Nephron (organoid): ENCODE results near the gene UBTF.

ENCODE experiments used
- H3K27ac Mint-ChIP-seq, 3 experiments: 2 replicates each; pipeline ENCODE4 v1.8.0; 2020; ENCODE audit warnings: mixed read lengths in 3 of 3, mild to moderate bottlenecking in 2 of 3, moderate library complexity in 1 of 3
- H3K27me3 Mint-ChIP-seq: 2 replicates; pipeline ENCODE4 v1.8.0; 2021; ENCODE audit warnings: low read depth, mild to moderate bottlenecking, moderate library complexity, mixed read lengths
- H3K36me3 Mint-ChIP-seq: 2 replicates; pipeline ENCODE4 v1.8.0; 2020; ENCODE audit warnings: low read depth, mixed read lengths
- H3K4me1 Mint-ChIP-seq: 2 replicates; pipeline ENCODE4 v1.8.0; 2020; ENCODE audit warnings: mixed read lengths
- H3K4me3 Mint-ChIP-seq, 3 experiments: 2 replicates each; pipeline ENCODE4 v1.8.0; 2020; ENCODE audit warnings: mild to moderate bottlenecking in 3 of 3, mixed read lengths in 3 of 3, moderate library complexity in 2 of 3
- H3K9me3 Mint-ChIP-seq: 2 replicates; pipeline ENCODE4 v1.8.0; 2020; ENCODE audit warnings: mixed read lengths
- CTCF ChIP-seq, 3 experiments: fragments of 200-600 bp; sonication (generic); IDR thresholded peaks; one replicate each; pipeline ENCODE4 v1.5.0; 2021; ENCODE audit warnings: antibody characterized with exemption in 3 of 3; ENCODE audit not compliant: unreplicated experiment in 3 of 3

UBTF gene

GRCh38 chr17:44170499-44171201 is 48.8 kb downstream of the UBTF start, which contains the start of gene ASB16:
Gene ASB16, plus strand, starts transcription at chr17:44170704. Its CDS starts 86 bp downstream, at chr17:44170790.
- peaks cover 27% of the 10 kb centered on the region for H3K4me1 Mint-ChIP-seq
- H3K27ac Mint-ChIP-seq, result peak within 1 kb of the TSS; percentile 22 to 83 (median 80)
- H3K27me3 Mint-ChIP-seq, result no peaks in the 10 kb centered on the region
- no peaks in the 10 kb centered on the region for H3K9me3 Mint-ChIP-seq
- peak within 1 kb of the TSS in 2 of 3 experiments; percentile 24 to 62 for H3K4me3 Mint-ChIP-seq
- peaks cover 7% of the 10 kb centered on the region for H3K36me3 Mint-ChIP-seq
- TF ChIP-seq CTCF (IDR thresholded peaks at IDR 0.05; ENCODE audit: unreplicated experiment in 3 of 3), result no peak

GRCh38 chr17:44170135-44170498 is 49.4 kb downstream of the UBTF start:
- Mint-ChIP-seq H3K27me3 (no peaks in the 10 kb centered on the region), H3K27ac (peak overlapping the region; percentile 22 to 83 (median 80)), H3K36me3 (peaks cover 3% of the 10 kb centered on the region), H3K9me3 (no peaks in the 10 kb centered on the region), H3K4me3 (peak overlapping the region in 2 of 3 experiments; percentile 24 to 62), H3K4me1 (peaks cover 27% of the 10 kb centered on the region)
- no peak for TF ChIP-seq CTCF (IDR thresholded peaks at IDR 0.05; ENCODE audit: unreplicated experiment in 3 of 3)

DNA sequence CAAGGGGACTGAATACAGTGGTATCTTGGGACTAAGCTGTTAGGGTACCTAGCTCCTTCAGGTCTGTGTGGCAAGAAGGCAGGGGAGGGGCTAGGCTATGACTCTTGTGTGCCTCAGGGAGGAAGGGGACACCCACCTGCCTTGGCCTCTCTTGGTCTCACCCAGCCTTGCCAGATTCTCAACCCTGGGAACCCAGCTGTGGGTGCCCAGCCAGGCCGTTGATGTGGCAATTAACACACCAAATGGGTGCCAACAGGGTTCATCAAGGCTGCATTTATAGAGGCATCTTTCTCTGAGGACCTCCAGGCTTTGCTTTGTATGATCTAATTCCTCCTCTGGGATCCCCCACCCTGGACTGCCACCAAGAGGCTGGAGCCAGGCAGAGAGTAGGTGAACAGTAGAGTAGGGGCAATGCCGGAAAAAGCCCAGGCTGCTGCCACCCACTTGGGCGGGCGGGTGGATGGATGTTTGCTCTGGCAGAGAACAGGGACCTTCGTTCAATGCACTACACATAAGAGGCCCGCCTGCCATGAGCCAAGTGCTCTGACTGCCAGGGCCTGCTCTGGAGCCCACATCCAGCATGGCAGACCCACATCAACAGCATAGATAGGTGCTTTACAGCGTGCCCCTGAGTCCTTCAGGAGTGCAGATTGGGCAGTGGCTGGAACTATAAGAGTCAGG is 52.2 kb downstream of the UBTF start:
- no peak overlapping the region for H3K27ac Mint-ChIP-seq
- no peak for TF ChIP-seq CTCF (IDR thresholded peaks at IDR 0.05; ENCODE audit: unreplicated experiment in 3 of 3)
- no peak overlapping the region for H3K4me3 Mint-ChIP-seq
- no peaks in the 10 kb centered on the region for H3K36me3 Mint-ChIP-seq
- no peaks in the 10 kb centered on the region for H3K27me3 Mint-ChIP-seq
- peaks cover 27% of the 10 kb centered on the region for H3K4me1 Mint-ChIP-seq
- no peaks in the 10 kb centered on the region for H3K9me3 Mint-ChIP-seq

- no peaks in the 10 kb centered on the region for H3K9me3 Mint-ChIP-seq
- H3K36me3 Mint-ChIP-seq, result no peaks in the 10 kb centered on the region
- H3K4me1 Mint-ChIP-seq, result peaks cover 13% of the 10 kb centered on the region
- no peak overlapping the region for H3K27ac Mint-ChIP-seq
- no peak overlapping the region for H3K4me3 Mint-ChIP-seq
- no peaks in the 10 kb centered on the region for H3K27me3 Mint-ChIP-seq
- TF ChIP-seq CTCF (IDR thresholded peaks at IDR 0.05; ENCODE audit: unreplicated experiment in 3 of 3), result no peak
Measured at GRCh38 chr17:44164476-44164875, 55.0 kb downstream of the UBTF start.

GRCh38 chr17:44159519-44160210 is 59.8 kb downstream of the UBTF start:
- no peak for TF ChIP-seq CTCF (IDR thresholded peaks at IDR 0.05; ENCODE audit: unreplicated experiment in 3 of 3)
- no peaks in the 10 kb centered on the region for H3K4me1 Mint-ChIP-seq

More at GRCh38 chr17:44159519-44160210, 59.8 kb downstream of the UBTF start:
- Mint-ChIP-seq H3K4me3 (no peak overlapping the region), H3K27ac (peak overlapping the region in 1 of 3 experiments; percentile 24), H3K27me3 (no peaks in the 10 kb centered on the region), H3K9me3 (no peaks in the 10 kb centered on the region), H3K36me3 (peaks cover 9% of the 10 kb centered on the region)
